Stimulated activated CD4-positive, alpha-beta T cell treated with anti-CD3 and anti-CD28 coated beads, Interleukin-4, amount 100 ng/mL, for 1 hour (primary cell): ENCODE data around the gene CDC42BPA.
"Not testable (repeated sequence)": the region's sequence is repeated elsewhere in the genome, so short reads cannot be mapped to it uniquely, and the experiment has no call there.

Experiments used
- DNase-seq: peaks from one replicate; pipeline ENCODE4 v3.0.0-alpha.2; 2020

CDC42BPA gene

DNA sequence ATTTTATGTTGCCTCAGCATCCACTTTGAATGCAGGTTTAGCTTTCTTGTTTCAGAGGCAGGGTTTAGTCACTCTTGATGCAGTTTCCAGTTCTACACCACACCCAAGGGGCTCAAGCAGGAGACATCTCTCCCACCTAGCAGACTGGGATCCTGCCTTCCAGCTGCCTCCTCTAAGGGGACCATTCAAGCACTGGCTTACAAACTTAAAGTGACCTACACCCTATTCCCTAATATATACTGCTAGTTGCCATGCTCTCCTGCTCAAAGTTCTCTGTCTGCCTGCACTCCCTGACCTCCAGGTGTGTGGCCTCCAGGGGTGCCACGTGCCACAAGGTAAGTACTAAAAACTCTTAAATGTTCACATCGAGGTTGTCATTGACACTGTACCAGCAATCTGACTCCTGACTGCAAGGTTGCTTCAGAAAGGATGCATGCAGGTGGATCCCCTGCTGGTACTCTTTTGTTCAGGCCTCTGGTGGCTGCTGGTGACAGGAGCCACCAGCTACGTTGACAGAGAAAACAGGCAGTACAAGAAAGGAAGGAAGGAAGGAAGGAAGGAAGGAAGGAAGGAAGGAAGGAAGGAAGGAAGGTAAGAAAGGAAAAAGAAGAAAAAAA lies 192.3 kb downstream of the CDC42BPA start:
- no peak for DNase-seq

GRCh38 chr1:227124473-227124872 lies 193.8 kb downstream of the CDC42BPA start:
- DNase-seq, result no peak

DNA sequence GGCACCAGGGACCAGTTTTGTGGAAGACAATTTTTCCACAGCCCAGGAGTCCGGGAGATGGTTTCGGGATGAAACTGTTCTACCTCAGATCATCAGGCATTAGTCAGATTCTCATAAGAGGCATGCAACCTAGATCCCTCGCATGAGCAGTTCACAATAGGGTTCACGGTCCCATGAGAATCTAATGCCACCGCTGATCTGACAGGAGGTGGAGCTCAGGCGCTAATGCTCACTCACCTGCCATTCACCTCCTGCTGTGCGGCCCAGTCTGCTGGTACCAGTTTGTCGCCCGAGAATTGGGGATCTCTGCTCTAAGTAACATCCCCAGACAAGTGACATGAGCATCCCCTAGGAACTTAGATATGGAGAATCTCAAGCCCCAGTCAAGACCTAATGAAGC lies 197.5 kb downstream of the CDC42BPA start:
- no peak for DNase-seq

DNA sequence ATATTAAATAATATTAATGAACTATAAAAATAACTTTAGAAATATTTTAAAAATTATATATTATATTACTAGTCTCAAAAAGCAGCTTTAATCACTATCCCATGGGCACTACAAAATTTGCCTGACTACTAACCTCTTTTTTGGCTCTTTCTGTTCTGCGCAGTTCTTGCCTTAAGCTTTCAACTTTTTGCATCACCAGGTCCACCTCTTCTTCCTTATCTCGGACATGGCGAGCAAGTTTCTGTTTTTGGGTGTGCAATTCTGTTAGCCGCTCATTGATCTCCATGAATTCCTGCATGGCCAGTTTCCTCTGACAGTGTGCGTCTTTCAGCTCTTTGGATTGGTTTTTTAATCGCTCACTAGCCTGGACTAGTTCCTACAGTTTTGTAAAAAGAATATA lies 205.8 kb downstream of the CDC42BPA start:
- DNase-seq, result no peak

- DNase-seq, result no peak
Observed at GRCh38 chr1:227111782-227112181, 206.5 kb downstream of the CDC42BPA start.

- DNase-seq, result not testable (repeated sequence)
Observed at GRCh38 chr1:227105291-227105690, 213.0 kb downstream of the CDC42BPA start.

DNA sequence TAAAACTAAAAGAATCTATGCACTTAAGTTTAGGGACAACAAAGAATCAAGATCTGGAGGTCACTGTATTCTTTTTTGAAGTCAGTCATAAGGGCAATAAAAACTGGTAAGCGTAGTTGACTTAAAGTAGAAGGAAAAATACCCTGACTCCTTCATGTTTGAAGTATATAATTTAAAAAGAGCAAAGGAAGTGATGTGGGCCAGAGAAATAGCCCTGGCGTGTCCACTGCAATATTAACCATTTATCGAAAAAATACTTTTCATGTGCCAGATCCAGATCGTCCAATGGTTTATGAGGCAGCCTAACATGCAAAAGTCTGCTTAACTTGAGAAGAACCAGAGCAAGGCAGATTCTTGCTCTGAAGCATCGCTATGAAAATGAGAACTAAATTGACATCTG lies 216.2 kb downstream of the CDC42BPA start:
- DNase-seq, result no peak

GRCh38 chr1:227094249-227094966 lies 223.9 kb downstream of the CDC42BPA start:
- no peak for DNase-seq

DNA sequence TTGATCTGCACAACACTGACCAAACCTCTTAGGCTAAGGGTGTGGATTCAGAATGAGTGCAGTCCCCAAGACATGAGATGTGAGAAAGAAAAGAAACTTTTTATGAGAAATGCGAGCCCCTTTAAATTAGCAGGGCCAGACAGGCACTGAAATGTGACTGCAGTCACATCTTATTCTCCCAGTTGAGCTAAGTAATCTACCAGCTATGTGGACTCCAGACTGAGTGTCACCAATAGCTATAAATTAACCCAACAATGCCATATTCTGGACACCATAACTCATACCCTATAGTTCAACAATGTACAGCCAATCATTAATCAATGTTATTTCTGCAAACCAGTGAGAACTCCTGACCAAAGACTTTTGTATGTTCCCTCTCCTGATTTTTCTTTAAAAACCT lies 225.0 kb downstream of the CDC42BPA start:
- DNase-seq, result no peak

GRCh38 chr1:227092069-227092468 lies 226.2 kb downstream of the CDC42BPA start:
- DNase-seq, result no peak

DNA sequence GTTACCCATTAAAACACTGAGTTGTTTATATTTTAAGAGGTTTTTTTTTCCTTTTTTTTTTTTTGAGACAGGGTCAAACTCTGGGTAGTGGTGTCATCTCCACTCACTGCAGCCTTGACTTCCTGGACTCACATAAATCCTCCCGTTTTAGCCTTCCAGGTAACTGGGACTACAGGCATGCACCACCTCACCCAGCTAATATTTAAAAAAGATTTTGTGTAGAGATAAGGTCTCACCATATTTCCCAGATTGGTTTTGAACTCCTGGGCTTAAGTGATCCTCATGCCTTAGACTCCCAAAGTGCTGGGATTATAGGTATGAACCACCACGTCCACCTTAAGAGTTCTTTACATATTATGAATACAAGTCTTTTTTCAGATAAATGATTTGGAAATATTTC lies 231.7 kb downstream of the CDC42BPA start:
- no peak for DNase-seq

DNA sequence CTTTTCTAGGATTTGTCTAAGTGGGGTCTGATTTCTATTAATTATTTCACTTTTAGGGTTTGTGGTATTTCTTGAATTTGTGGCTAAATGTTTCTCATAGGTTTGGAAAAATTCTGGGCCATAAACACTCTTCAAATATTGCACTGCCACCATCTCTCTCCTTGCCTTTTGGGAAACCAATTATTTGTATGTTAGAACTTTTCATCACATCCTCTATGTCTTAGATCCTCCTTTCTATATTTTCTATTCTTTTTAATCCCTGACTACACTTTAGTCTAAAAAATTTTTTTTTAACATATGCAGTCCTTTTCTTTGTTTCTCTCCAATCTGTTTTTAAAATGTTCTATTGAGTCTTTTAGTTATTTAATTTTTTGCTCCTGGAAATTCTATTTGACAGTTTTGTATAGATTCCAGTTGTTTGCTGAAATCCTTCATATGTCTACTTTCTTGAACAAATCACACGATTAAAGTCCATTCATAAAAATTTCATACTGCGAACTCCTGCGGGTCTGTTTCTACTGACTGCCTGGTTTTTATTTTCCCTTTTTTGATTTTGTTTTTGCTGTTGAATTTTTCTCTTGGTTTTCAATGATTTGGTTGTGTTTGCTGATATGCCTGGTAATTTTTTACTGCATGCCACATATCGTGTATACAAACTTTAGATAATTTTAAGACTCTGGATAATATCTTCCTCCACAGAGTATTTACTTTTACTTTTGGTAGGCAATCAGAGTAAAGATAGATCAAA lies 235.1 kb downstream of the CDC42BPA start:
- no peak for DNase-seq

- no peak for DNase-seq
Observed at GRCh38 chr1:227077783-227078182, 240.5 kb downstream of the CDC42BPA start.

- DNase-seq, result no peak
Observed at GRCh38 chr1:227073786-227074185, 244.5 kb downstream of the CDC42BPA start.

DNA sequence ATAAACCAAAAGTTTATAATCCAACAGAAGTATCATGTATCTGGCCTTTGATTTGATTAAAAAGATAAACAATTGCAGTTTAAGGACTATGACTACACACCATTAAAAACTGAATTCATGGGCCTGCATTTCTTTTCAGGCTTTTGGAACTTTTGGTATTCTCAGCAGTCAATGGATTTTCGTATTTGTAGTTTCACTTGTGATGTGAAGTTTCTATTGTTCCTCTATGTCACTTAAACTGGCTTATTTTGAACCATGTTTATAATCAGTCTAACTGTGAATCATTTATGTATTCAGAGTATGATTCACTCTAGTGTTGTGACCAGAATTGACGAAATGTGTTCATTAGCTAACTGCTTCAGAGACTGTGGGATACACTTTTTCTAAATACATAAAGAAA lies 245.3 kb downstream of the CDC42BPA start:
- no peak for DNase-seq

- DNase-seq, result no peak
Observed at GRCh38 chr1:227071895-227072587, 246.3 kb downstream of the CDC42BPA start.

DNA sequence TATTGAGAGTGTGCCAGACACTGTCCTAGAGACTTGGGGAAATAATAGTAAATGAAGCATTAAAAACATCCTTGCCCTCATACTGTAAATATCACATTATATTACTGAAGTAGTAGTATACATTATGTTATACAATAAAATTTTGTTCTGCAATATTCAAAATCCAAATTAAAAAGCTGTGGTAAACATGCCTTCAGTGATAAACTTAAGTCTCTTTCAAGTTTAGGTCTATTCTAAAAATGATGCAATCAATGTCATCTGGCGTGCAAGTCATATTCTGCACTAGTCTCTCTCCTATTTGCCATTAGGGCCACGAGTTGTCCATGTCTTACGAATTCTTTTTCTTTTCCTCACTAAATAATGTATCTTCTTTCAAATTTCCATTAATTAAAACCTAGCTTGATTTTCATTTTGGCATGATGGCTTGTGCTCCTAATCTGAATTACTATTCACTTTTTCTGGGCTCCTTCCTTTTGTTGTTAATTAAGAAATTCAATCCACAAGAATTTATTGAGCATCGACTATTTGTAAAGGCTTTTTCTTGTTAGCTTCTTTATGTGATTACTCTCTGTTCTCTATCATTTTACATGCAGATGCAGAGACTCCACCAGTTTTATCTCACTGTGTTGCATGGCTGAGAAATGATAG lies 247.5 kb downstream of the CDC42BPA start:
- no peak for DNase-seq

- no peak for DNase-seq
Observed at GRCh38 chr1:227069490-227069889, 248.8 kb downstream of the CDC42BPA start.

GRCh38 chr1:227068883-227069282 lies 249.4 kb downstream of the CDC42BPA start:
- no peak for DNase-seq

- no peak for DNase-seq
Observed at GRCh38 chr1:227066999-227067398, 251.3 kb downstream of the CDC42BPA start.

DNA sequence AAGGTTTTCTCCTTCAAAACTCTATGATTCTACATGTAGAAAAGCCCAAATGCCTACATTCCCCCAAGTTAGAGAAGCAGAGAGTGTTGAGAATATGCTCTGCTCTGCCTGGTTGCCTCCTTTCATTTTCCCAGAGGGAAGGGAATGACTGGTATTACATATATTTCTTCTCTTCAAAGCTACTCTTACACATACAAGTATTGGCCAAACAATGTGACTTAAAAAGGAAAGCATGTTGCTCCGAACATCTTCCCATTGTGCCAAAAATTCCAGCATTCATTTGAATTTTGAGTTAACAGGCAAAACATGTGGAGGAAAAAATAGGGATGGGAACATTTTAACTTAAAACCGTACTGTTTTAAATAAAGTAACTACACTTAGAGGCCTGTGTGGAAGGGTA lies 253.0 kb downstream of the CDC42BPA start:
- no peak for DNase-seq

- DNase-seq, result no peak
Observed at GRCh38 chr1:227062306-227062705, 256.0 kb downstream of the CDC42BPA start.

- no peak for DNase-seq
Observed at GRCh38 chr1:227059076-227059475, 259.2 kb downstream of the CDC42BPA start.
